Vagina (tissue), 2 donors: ENCODE results near the gene ENKUR.

ENCODE experiments used
- POLR2A ChIP-seq, 2 donors: fragments of 450-650 bp; IDR thresholded peaks; one replicate each; pipeline ENCODE4 v1.6.1; 2017; ENCODE audit warnings: antibody characterized with exemption in 2 of 2, mild to moderate bottlenecking in 2 of 2, moderate library complexity in 2 of 2
- POLR2AphosphoS5 ChIP-seq, 2 donors: sonication (generic); formaldehyde crosslinking; IDR thresholded peaks; one replicate each; pipeline ENCODE4 v1.9.0; 2017; ENCODE audit warnings: antibody characterized with exemption in 2 of 2, mild to moderate bottlenecking in 2 of 2, low read depth in 1 of 2; ENCODE audit not compliant: insufficient read depth in 1 of 2
- TF ChIP-seq, protein P1 (sequence below), 3 experiments: fragments of 450-650 bp in 2 of 3; fragments of 200-600 bp in 1 of 3; sonication (generic) in 1 of 3; IDR thresholded peaks; one replicate each; pipeline ENCODE4 v1.5.1; 2017 to 2019; ENCODE audit warnings: antibody characterized with exemption in 3 of 3, mild to moderate bottlenecking in 2 of 3, moderate library complexity in 2 of 3

DNA sequence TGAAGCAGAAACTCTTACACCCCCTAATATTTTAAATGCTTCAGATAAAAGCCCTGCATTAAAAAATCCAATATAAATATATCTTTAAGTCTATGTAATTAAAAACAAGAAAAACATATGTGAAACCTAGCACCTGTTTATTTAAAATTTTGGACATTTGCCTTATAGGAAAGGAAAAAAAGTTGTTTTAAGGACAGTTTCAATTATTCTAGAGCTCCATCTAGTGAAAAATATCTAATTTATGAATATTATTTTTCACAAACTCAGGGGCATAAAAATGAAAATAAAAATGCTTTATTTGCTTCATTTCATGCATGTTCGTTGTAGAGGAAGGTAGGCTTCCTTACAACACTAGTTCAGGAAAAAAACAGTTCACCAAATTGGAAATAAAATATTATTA lies 26.1 kb downstream of the ENKUR start:
- TF ChIP-seq, protein P1, sequence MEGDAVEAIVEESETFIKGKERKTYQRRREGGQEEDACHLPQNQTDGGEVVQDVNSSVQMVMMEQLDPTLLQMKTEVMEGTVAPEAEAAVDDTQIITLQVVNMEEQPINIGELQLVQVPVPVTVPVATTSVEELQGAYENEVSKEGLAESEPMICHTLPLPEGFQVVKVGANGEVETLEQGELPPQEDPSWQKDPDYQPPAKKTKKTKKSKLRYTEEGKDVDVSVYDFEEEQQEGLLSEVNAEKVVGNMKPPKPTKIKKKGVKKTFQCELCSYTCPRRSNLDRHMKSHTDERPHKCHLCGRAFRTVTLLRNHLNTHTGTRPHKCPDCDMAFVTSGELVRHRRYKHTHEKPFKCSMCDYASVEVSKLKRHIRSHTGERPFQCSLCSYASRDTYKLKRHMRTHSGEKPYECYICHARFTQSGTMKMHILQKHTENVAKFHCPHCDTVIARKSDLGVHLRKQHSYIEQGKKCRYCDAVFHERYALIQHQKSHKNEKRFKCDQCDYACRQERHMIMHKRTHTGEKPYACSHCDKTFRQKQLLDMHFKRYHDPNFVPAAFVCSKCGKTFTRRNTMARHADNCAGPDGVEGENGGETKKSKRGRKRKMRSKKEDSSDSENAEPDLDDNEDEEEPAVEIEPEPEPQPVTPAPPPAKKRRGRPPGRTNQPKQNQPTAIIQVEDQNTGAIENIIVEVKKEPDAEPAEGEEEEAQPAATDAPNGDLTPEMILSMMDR (IDR thresholded peaks at IDR 0.05), result no peak
- no peak for TF ChIP-seq POLR2A (IDR thresholded peaks at IDR 0.05)
- no peak for TF ChIP-seq POLR2AphosphoS5 (IDR thresholded peaks at IDR 0.05; ENCODE audit: insufficient read depth in 1 of 2, low read depth in 1 of 2)
